Progenitor cell of endocrine pancreas (in vitro differentiated cells): ENCODE measurements around the gene VPS26C. TPM values are rescaled to one million over a fixed set of nuclear protein-coding genes. Genes with fewer than 3 reads are reported as not detected.

Experiments used
- DNase-seq: peaks from one replicate; pipeline ENCODE4 v3.0.0; 2021; ENCODE audit warnings: low spot score; ENCODE audit not compliant: unreplicated experiment
- H3K27ac Mint-ChIP-seq: 2 replicates; pipeline ENCODE4 v1.8.0; 2021; ENCODE audit warnings: mild to moderate bottlenecking, moderate library complexity, mixed read lengths
- H3K27me3 Mint-ChIP-seq: 2 replicates; pipeline ENCODE4 v1.8.0; 2021; ENCODE audit warnings: mixed read lengths
- H3K36me3 Mint-ChIP-seq: 2 replicates; pipeline ENCODE4 v1.8.0; 2022; ENCODE audit warnings: mixed read lengths; ENCODE audit not compliant: insufficient read depth
- H3K4me1 Mint-ChIP-seq: 2 replicates; pipeline ENCODE4 v1.8.0; 2021; ENCODE audit warnings: low read depth, mixed read lengths
- H3K4me3 Mint-ChIP-seq: 2 replicates; pipeline ENCODE4 v1.8.0; 2021; ENCODE audit warnings: low read depth, mild to moderate bottlenecking, moderate library complexity, mixed read lengths
- H3K9me3 Mint-ChIP-seq: 2 replicates; pipeline ENCODE4 v1.8.0; 2021; ENCODE audit warnings: low read depth, mixed read lengths
- CTCF ChIP-seq: fragments of 200-600 bp; sonication (generic); IDR thresholded peaks from one replicate; pipeline ENCODE4 v1.5.0; 2021; ENCODE audit warnings: antibody characterized with exemption, mild to moderate bottlenecking; ENCODE audit not compliant: unreplicated experiment
- total RNA-seq: library from RNA; stranded (reverse); gene quantifications from 2 replicates; pipeline ENCODE4 v1.2.1, GENCODE V29; 2021

VPS26C gene
- total RNA-seq, 1 donor from 2014 or later: 38.7 TPM

GRCh38 chr21:37243961-37244360 is 23.2 kb downstream of the VPS26C start:
- Mint-ChIP-seq H3K27me3 (no peaks in the 10 kb centered on the region), H3K9me3 (no peaks in the 10 kb centered on the region), H3K4me3 (no peak overlapping the region), H3K27ac (no peak overlapping the region), H3K36me3 (peaks cover 4% of the 10 kb centered on the region), H3K4me1 (peaks cover 8% of the 10 kb centered on the region)
- no peak for DNase-seq
- TF ChIP-seq CTCF: no peak

- no peak overlapping the region for H3K27ac Mint-ChIP-seq
- H3K27me3 Mint-ChIP-seq: no peaks in the 10 kb centered on the region
- DNase-seq: no peak
- no peaks in the 10 kb centered on the region for H3K9me3 Mint-ChIP-seq
- peaks cover 8% of the 10 kb centered on the region for H3K4me1 Mint-ChIP-seq
- H3K36me3 Mint-ChIP-seq: peaks cover 8% of the 10 kb centered on the region
- no peak for TF ChIP-seq CTCF
- H3K4me3 Mint-ChIP-seq: no peak overlapping the region
Observed at GRCh38 chr21:37241426-37241825, 25.7 kb downstream of the VPS26C start.

- Mint-ChIP-seq H3K4me1 (peaks cover 8% of the 10 kb centered on the region), H3K4me3 (no peak overlapping the region), H3K36me3 (peaks cover 10% of the 10 kb centered on the region), H3K27ac (no peak overlapping the region), H3K9me3 (no peaks in the 10 kb centered on the region), H3K27me3 (no peaks in the 10 kb centered on the region)
- no peak for TF ChIP-seq CTCF
- no peak for DNase-seq
Observed at GRCh38 chr21:37240978-37241377, 26.2 kb downstream of the VPS26C start.

GRCh38 chr21:37237764-37238163 is 29.4 kb downstream of the VPS26C start:
- Mint-ChIP-seq H3K36me3 (peaks cover 16% of the 10 kb centered on the region), H3K4me3 (no peak overlapping the region), H3K9me3 (no peaks in the 10 kb centered on the region), H3K27ac (peak overlapping the region; percentile 60), H3K27me3 (peaks cover 5% of the 10 kb centered on the region), H3K4me1 (no peaks in the 10 kb centered on the region)
- DNase-seq: no peak
- no peak for TF ChIP-seq CTCF

- Mint-ChIP-seq H3K36me3 (peaks cover 20% of the 10 kb centered on the region), H3K9me3 (no peaks in the 10 kb centered on the region), H3K4me3 (no peak overlapping the region), H3K4me1 (no peaks in the 10 kb centered on the region), H3K27me3 (peaks cover 9% of the 10 kb centered on the region), H3K27ac (no peak overlapping the region)
- no peak for TF ChIP-seq CTCF
- DNase-seq: no peak
Observed at GRCh38 chr21:37237346-37237745, 29.8 kb downstream of the VPS26C start.
